Psoas muscle (tissue), 8 donors: Measurements from ENCODE around the gene OMD. TPM values are rescaled to one million over a fixed set of nuclear protein-coding genes. Genes with fewer than 3 reads are reported as not detected.
A peak's percentile ranks its signal among the peaks of the same experiment; 100 is the strongest.

ENCODE experiments used
- ATAC-seq, 4 donors: fragments of 200-7000 bp; cut with Tn5 transposase; one replicate each; pipeline ENCODE4 v1.9.1; 2020; ENCODE audit warnings: moderate library complexity in 3 of 4, mild to moderate bottlenecking in 2 of 4
- DNase-seq, 2 donors: peaks; one replicate each; pipeline ENCODE4 v3.0.0-alpha.2; 2020
- H3K27ac ChIP-seq: fragments of 200-600 bp; one replicate; pipeline ENCODE4 v1.8.0; 2022
- H3K27me3 ChIP-seq, 3 donors: fragments of 200-600 bp in 1 of 3; one replicate each; pipeline versions ENCODE4 v1.6.1 to v1.8.0; 2013 to 2022; ENCODE audit warnings: low read length in 2 of 3, mild to moderate bottlenecking in 2 of 3, moderate library complexity in 1 of 3; ENCODE audit not compliant: insufficient read depth in 3 of 3
- H3K36me3 ChIP-seq, 2 donors: fragments of 200-600 bp in 1 of 2; one replicate each; pipeline versions ENCODE4 v1.6.1 to v1.8.0; 2013 to 2022; ENCODE audit warnings: low read depth in 1 of 2, mild to moderate bottlenecking in 1 of 2, moderate library complexity in 1 of 2; ENCODE audit not compliant: insufficient read depth in 1 of 2
- H3K4me1 ChIP-seq: fragments of 200-600 bp; one replicate; pipeline ENCODE4 v1.8.0; 2022
- H3K4me3 ChIP-seq: fragments of 200-600 bp; one replicate; pipeline ENCODE4 v1.8.0; 2022; ENCODE audit warnings: mild to moderate bottlenecking
- H3K9me3 ChIP-seq: fragments of 200-600 bp; one replicate; pipeline ENCODE4 v1.8.0; 2022
- WGBS, 3 donors: extraction: QIAGEN DNeasy Blood & Tissue Kit; methylation state at CpG; one replicate each; pipeline versions ENCODE4 v1.1.6 to v1.1.7; 2013; 5-methylcytosine and 5-hydroxymethylcytosine counted together
- intact Hi-C, 2 donors: fragments of 100-400 bp; cut with DNase I; formaldehyde crosslinking; loops; one replicate each; pipeline versions ENCODE4 v1.11.0 to v1.14.2; 2022
- polyA plus RNA-seq, 3 donors: library from polyadenylated mRNA; stranded (reverse); fragments of 200-250 nt; gene quantifications; one replicate each; pipeline ENCODE4 v1.2.3, GENCODE V29; 2013
- total RNA-seq, 4 donors: library from RNA; stranded (reverse); fragmentation: NEBNext Ultra II Directional in 2 of 4; extraction: Animal tissue kit (Norgen Biotek cat#: 25700) in 2 of 4; gene quantifications; one replicate each; pipeline versions ENCODE4 v1.2.1 to v1.2.4, GENCODE V29; 2021 to 2023
- TF ChIP-seq, protein P1 (sequence below): fragments of 200-600 bp; IDR thresholded peaks from one replicate; pipeline ENCODE4 v1.8.0; 2022; ENCODE audit warnings: antibody characterized with exemption
- donor health status: healthy with polysubstance abuse.
- donor health status: DM: no; HTN: no; CAD: no; lungs with moderate emphysema.
- donor health status: Bipolar disorder and iron deficiency.
- donor health status: healthy.
- donor health status: DM: yes; HTN: yes; CAD: no.
- donor health status: DM: no; HTN: no; CAD: no.
- donor health status: DM: no; HTN: no; CAD: no.
- donor health status: DM: yes; HTN: yes; CAD: no.

The OMD gene
- total and polyA plus RNA-seq, 7 donors = 0.12 to 1.7 (median 0.68) TPM

DNA sequence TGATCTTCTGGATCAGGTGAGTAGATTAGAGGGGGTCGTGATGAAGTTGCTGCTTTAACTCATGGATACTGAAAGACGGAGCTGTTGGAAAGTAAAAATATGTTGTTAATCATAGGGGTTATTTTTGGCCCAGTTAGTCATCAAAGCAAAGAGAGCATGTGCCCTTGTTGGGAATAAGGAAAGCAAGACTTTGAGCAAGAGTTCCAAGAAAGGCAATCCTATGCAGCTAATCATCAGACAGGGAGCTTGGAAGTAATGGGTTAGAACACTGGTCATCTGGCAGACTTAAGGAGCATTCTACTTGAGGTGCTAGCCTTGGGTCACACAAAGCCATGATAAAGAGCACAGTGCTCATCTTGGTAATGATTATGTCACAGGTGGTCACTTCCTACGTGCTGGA is 39.7 kb upstream of the OMD start:
- WGBS, 3 donors = 45 to 56% (median 54%) methylated on average over 3 of the region's 3 CpGs
- DNase-seq = no peak
- TF ChIP-seq, protein P1, sequence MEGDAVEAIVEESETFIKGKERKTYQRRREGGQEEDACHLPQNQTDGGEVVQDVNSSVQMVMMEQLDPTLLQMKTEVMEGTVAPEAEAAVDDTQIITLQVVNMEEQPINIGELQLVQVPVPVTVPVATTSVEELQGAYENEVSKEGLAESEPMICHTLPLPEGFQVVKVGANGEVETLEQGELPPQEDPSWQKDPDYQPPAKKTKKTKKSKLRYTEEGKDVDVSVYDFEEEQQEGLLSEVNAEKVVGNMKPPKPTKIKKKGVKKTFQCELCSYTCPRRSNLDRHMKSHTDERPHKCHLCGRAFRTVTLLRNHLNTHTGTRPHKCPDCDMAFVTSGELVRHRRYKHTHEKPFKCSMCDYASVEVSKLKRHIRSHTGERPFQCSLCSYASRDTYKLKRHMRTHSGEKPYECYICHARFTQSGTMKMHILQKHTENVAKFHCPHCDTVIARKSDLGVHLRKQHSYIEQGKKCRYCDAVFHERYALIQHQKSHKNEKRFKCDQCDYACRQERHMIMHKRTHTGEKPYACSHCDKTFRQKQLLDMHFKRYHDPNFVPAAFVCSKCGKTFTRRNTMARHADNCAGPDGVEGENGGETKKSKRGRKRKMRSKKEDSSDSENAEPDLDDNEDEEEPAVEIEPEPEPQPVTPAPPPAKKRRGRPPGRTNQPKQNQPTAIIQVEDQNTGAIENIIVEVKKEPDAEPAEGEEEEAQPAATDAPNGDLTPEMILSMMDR = no peak
- Histone ChIP-seq H3K9me3 (no peaks in the 10 kb centered on the region), H3K4me1 (peaks cover 7% of the 10 kb centered on the region), H3K27ac (peak overlapping the region; percentile 77), H3K4me3 (peak overlapping the region; percentile 19), H3K36me3 (no peaks in the 10 kb centered on the region), H3K27me3 (no peaks in the 10 kb centered on the region)
- intact Hi-C loops = no loop called here
- peak; percentile 89 to 92 (median 92) for ATAC-seq

DNA sequence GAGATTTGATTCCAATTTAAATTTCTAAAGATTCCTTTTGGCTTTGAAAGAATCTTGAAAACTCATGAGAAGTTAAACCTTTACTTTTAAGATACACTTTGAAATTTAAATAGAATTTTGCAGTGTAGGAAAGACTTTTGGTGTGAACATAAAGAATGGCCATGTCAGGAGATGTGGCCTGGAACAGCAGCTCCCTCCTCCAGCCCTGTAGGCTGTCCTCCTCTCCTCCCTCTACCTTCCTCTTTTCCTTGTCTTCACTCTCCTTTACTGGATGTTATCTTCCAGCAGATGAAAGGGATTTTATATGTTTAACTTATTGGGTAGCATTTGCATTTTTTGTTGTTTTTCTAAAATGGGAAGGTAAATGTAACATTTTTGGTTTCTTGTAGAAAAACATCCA is 39.1 kb upstream of the OMD start:
- no peak for ATAC-seq

GRCh38 chr9:92457576-92457975 is 33.3 kb upstream of the OMD start:
- Histone ChIP-seq H3K27me3 (no peaks in the 10 kb centered on the region), H3K4me3 (no peak overlapping the region), H3K36me3 (no peaks in the 10 kb centered on the region), H3K9me3 (no peaks in the 10 kb centered on the region), H3K27ac (no peak overlapping the region), H3K4me1 (no peaks in the 10 kb centered on the region)
- WGBS, 3 donors = 98 to 99% (median 98%) methylated on average over 4 of the region's 4 CpGs
- no peak for DNase-seq
- no peak for ATAC-seq
- intact Hi-C loops = no loop called here
- TF ChIP-seq, protein P1 = no peak

More for the DNA sequence above, 39.1 kb upstream of the OMD start:
- Histone ChIP-seq H3K4me1 (peaks cover 7% of the 10 kb centered on the region), H3K27me3 (no peaks in the 10 kb centered on the region), H3K4me3 (peak overlapping the region; percentile 19), H3K36me3 (no peaks in the 10 kb centered on the region), H3K27ac (peak overlapping the region; percentile 77), H3K9me3 (no peaks in the 10 kb centered on the region)
- DNase-seq = no peak
- intact Hi-C loops = no loop called here
- TF ChIP-seq, protein P1 = no peak

DNA sequence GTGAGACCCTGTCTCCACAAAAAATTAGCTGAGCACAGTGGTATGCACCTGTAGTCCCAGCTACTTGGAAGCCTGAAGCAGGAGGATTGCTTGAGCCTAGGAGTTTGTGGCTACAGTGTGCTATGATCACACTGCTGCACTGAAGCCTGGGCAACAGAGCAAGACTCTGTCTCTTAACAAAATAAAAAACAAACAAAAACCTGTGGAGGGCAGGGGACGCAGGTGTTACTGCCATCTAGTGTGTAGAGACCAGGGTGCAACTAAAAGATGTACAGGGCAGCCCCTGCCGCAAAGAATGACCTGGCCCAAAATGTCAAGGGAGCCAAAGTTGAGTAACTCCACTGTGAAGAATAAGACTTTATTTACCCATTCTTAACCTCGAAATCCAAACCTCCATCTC is 30.9 kb upstream of the OMD start:
- no peaks in the 10 kb centered on the region for H3K36me3 ChIP-seq
- DNase-seq (no peak), ATAC-seq (no peak)
- TF ChIP-seq, protein P1 = no peak
- no peaks in the 10 kb centered on the region for H3K4me1 ChIP-seq
- H3K9me3 ChIP-seq = no peaks in the 10 kb centered on the region
- no peaks in the 10 kb centered on the region for H3K27me3 ChIP-seq
- H3K27ac ChIP-seq = no peak overlapping the region
- no peak overlapping the region for H3K4me3 ChIP-seq
- intact Hi-C loops = no loop called here
- 86 to 93% (median 89%) methylated on average over 3 of the region's 3 CpGs for WGBS, 3 donors

GRCh38 chr9:92446536-92446935 is 22.3 kb upstream of the OMD start:
- H3K27ac ChIP-seq = no peak overlapping the region
- no peaks in the 10 kb centered on the region for H3K9me3 ChIP-seq
- DNase-seq (no peak), ATAC-seq (no peak)
- H3K27me3 ChIP-seq = no peaks in the 10 kb centered on the region
- TF ChIP-seq, protein P1 = no peak
- H3K4me3 ChIP-seq = no peak overlapping the region
- H3K36me3 ChIP-seq = no peaks in the 10 kb centered on the region
- no peaks in the 10 kb centered on the region for H3K4me1 ChIP-seq
- intact Hi-C loops = no loop called here
